ENCODE data around the gene PHF21B.
"Not testable (repeated sequence)": the region's sequence is repeated elsewhere in the genome, so short reads cannot be mapped to it uniquely, and the experiment has no call there.

PHF21B gene

GRCh38 chr22:45009606-45010531 lies at the start of gene PHF21B:
PHF21B (minus strand) TSS chr22:45010005; CDS start chr22:45009549, 456 bp downstream.
- no peaks in the 10 kb centered on the region for H3K9me3 ChIP-seq (ENCODE audit: control insufficient read depth, insufficient read depth, low read length)
- peaks cover 7% of the 10 kb centered on the region for H3K36me3 ChIP-seq (ENCODE audit: control insufficient read depth, insufficient read depth, low read length)
- peaks cover 3% of the 10 kb centered on the region for H3K27me3 ChIP-seq (ENCODE audit: control insufficient read depth, insufficient read depth, low read length)
- H3K4me1 ChIP-seq (ENCODE audit: control insufficient read depth, insufficient read depth, low read length), result peaks cover 19% of the 10 kb centered on the region
- H3K4me3 ChIP-seq (ENCODE audit: low read depth, low read length), result peak within 1 kb of the TSS; percentile 78
- H3K9ac ChIP-seq (ENCODE audit: low read depth, low read length), result peak within 1 kb of the TSS; percentile 88

GRCh38 chr22:45059296-45059695 lies 49.5 kb upstream of the PHF21B start:
- H3K9ac ChIP-seq (ENCODE audit: low read depth, low read length), result no peak overlapping the region
- H3K9me3 ChIP-seq (ENCODE audit: control insufficient read depth, insufficient read depth, low read length), result no peaks in the 10 kb centered on the region
- H3K36me3 ChIP-seq (ENCODE audit: control insufficient read depth, insufficient read depth, low read length), result no peaks in the 10 kb centered on the region
- no peaks in the 10 kb centered on the region for H3K27me3 ChIP-seq (ENCODE audit: control insufficient read depth, insufficient read depth, low read length)
- H3K4me3 ChIP-seq (ENCODE audit: low read depth, low read length), result no peak overlapping the region
- no peaks in the 10 kb centered on the region for H3K4me1 ChIP-seq (ENCODE audit: control insufficient read depth, insufficient read depth, low read length)

GRCh38 chr22:45058622-45058912 lies 48.8 kb upstream of the PHF21B start:
- Histone ChIP-seq H3K27me3 (ENCODE audit: control insufficient read depth, insufficient read depth, low read length) (no peaks in the 10 kb centered on the region), H3K4me3 (ENCODE audit: low read depth, low read length) (no peak overlapping the region), H3K9me3 (ENCODE audit: control insufficient read depth, insufficient read depth, low read length) (no peaks in the 10 kb centered on the region), H3K4me1 (ENCODE audit: control insufficient read depth, insufficient read depth, low read length) (peaks cover 4% of the 10 kb centered on the region), H3K9ac (ENCODE audit: low read depth, low read length) (no peak overlapping the region), H3K36me3 (ENCODE audit: control insufficient read depth, insufficient read depth, low read length) (no peaks in the 10 kb centered on the region)

GRCh38 chr22:45055936-45056335 lies 46.1 kb upstream of the PHF21B start:
- H3K36me3 ChIP-seq (ENCODE audit: control insufficient read depth, insufficient read depth, low read length), result no peaks in the 10 kb centered on the region
- no peak overlapping the region for H3K9ac ChIP-seq (ENCODE audit: low read depth, low read length)
- H3K4me1 ChIP-seq (ENCODE audit: control insufficient read depth, insufficient read depth, low read length), result peaks cover 18% of the 10 kb centered on the region
- no peaks in the 10 kb centered on the region for H3K27me3 ChIP-seq (ENCODE audit: control insufficient read depth, insufficient read depth, low read length)
- no peaks in the 10 kb centered on the region for H3K9me3 ChIP-seq (ENCODE audit: control insufficient read depth, insufficient read depth, low read length)
- H3K4me3 ChIP-seq (ENCODE audit: low read depth, low read length), result no peak overlapping the region

- H3K27me3 ChIP-seq (ENCODE audit: control insufficient read depth, insufficient read depth, low read length), result peaks cover 2% of the 10 kb centered on the region
These were observed 43.8 kb upstream of the PHF21B start for GRCh38 chr22:45053571-45053970.

GRCh38 chr22:45053094-45053493 lies 43.3 kb upstream of the PHF21B start:
- Histone ChIP-seq H3K9ac (ENCODE audit: low read depth, low read length) (no peak overlapping the region), H3K27me3 (ENCODE audit: control insufficient read depth, insufficient read depth, low read length) (peaks cover 2% of the 10 kb centered on the region), H3K9me3 (ENCODE audit: control insufficient read depth, insufficient read depth, low read length) (no peaks in the 10 kb centered on the region), H3K4me1 (ENCODE audit: control insufficient read depth, insufficient read depth, low read length) (peaks cover 18% of the 10 kb centered on the region), H3K4me3 (ENCODE audit: low read depth, low read length) (no peak overlapping the region), H3K36me3 (ENCODE audit: control insufficient read depth, insufficient read depth, low read length) (no peaks in the 10 kb centered on the region)

More at GRCh38 chr22:45053571-45053970, 43.8 kb upstream of the PHF21B start:
- Histone ChIP-seq H3K4me3 (ENCODE audit: low read depth, low read length) (no peak overlapping the region), H3K36me3 (ENCODE audit: control insufficient read depth, insufficient read depth, low read length) (no peaks in the 10 kb centered on the region), H3K9me3 (ENCODE audit: control insufficient read depth, insufficient read depth, low read length) (no peaks in the 10 kb centered on the region), H3K4me1 (ENCODE audit: control insufficient read depth, insufficient read depth, low read length) (peaks cover 18% of the 10 kb centered on the region), H3K9ac (ENCODE audit: low read depth, low read length) (no peak overlapping the region)

- H3K36me3 ChIP-seq (ENCODE audit: control insufficient read depth, insufficient read depth, low read length); H3K4me3 ChIP-seq (ENCODE audit: low read depth, low read length); H3K9me3 ChIP-seq (ENCODE audit: control insufficient read depth, insufficient read depth, low read length); H3K27me3 ChIP-seq (ENCODE audit: control insufficient read depth, insufficient read depth, low read length); H3K9ac ChIP-seq (ENCODE audit: low read depth, low read length): not testable (repeated sequence)
- peaks cover 18% of the 10 kb centered on the region for H3K4me1 ChIP-seq (ENCODE audit: control insufficient read depth, insufficient read depth, low read length)
These were observed 42.9 kb upstream of the PHF21B start for GRCh38 chr22:45052665-45053064.

- no peak overlapping the region for H3K4me3 ChIP-seq (ENCODE audit: low read depth, low read length)
- H3K4me1 ChIP-seq (ENCODE audit: control insufficient read depth, insufficient read depth, low read length), result peaks cover 18% of the 10 kb centered on the region
- no peaks in the 10 kb centered on the region for H3K9me3 ChIP-seq (ENCODE audit: control insufficient read depth, insufficient read depth, low read length)
- no peaks in the 10 kb centered on the region for H3K36me3 ChIP-seq (ENCODE audit: control insufficient read depth, insufficient read depth, low read length)
- no peak overlapping the region for H3K9ac ChIP-seq (ENCODE audit: low read depth, low read length)
- H3K27me3 ChIP-seq (ENCODE audit: control insufficient read depth, insufficient read depth, low read length), result peaks cover 2% of the 10 kb centered on the region
These were observed 42.1 kb upstream of the PHF21B start for GRCh38 chr22:45051946-45052345.

GRCh38 chr22:45051419-45051818 lies 41.6 kb upstream of the PHF21B start:
- H3K9ac ChIP-seq (ENCODE audit: low read depth, low read length), result no peak overlapping the region
- H3K36me3 ChIP-seq (ENCODE audit: control insufficient read depth, insufficient read depth, low read length), result no peaks in the 10 kb centered on the region
- H3K9me3 ChIP-seq (ENCODE audit: control insufficient read depth, insufficient read depth, low read length), result no peaks in the 10 kb centered on the region
- no peak overlapping the region for H3K4me3 ChIP-seq (ENCODE audit: low read depth, low read length)
- H3K4me1 ChIP-seq (ENCODE audit: control insufficient read depth, insufficient read depth, low read length), result peaks cover 18% of the 10 kb centered on the region
- H3K27me3 ChIP-seq (ENCODE audit: control insufficient read depth, insufficient read depth, low read length), result peaks cover 2% of the 10 kb centered on the region

- no peaks in the 10 kb centered on the region for H3K9me3 ChIP-seq (ENCODE audit: control insufficient read depth, insufficient read depth, low read length)
- peaks cover 2% of the 10 kb centered on the region for H3K27me3 ChIP-seq (ENCODE audit: control insufficient read depth, insufficient read depth, low read length)
- H3K9ac ChIP-seq (ENCODE audit: low read depth, low read length), result no peak overlapping the region
- H3K4me1 ChIP-seq (ENCODE audit: control insufficient read depth, insufficient read depth, low read length), result peaks cover 5% of the 10 kb centered on the region
- no peak overlapping the region for H3K4me3 ChIP-seq (ENCODE audit: low read depth, low read length)
- no peaks in the 10 kb centered on the region for H3K36me3 ChIP-seq (ENCODE audit: control insufficient read depth, insufficient read depth, low read length)
These were observed 37.5 kb upstream of the PHF21B start for GRCh38 chr22:45047260-45047659.

- H3K4me1 ChIP-seq (ENCODE audit: control insufficient read depth, insufficient read depth, low read length), result no peaks in the 10 kb centered on the region
- no peaks in the 10 kb centered on the region for H3K9me3 ChIP-seq (ENCODE audit: control insufficient read depth, insufficient read depth, low read length)
- H3K9ac ChIP-seq (ENCODE audit: low read depth, low read length), result no peak overlapping the region
- H3K27me3 ChIP-seq (ENCODE audit: control insufficient read depth, insufficient read depth, low read length), result peaks cover 2% of the 10 kb centered on the region
- H3K36me3 ChIP-seq (ENCODE audit: control insufficient read depth, insufficient read depth, low read length), result no peaks in the 10 kb centered on the region
- H3K4me3 ChIP-seq (ENCODE audit: low read depth, low read length), result no peak overlapping the region
These were observed 35.4 kb upstream of the PHF21B start for GRCh38 chr22:45045208-45045607.

GRCh38 chr22:45042263-45042662 lies 32.5 kb upstream of the PHF21B start:
- no peak overlapping the region for H3K9ac ChIP-seq (ENCODE audit: low read depth, low read length)
- no peaks in the 10 kb centered on the region for H3K4me1 ChIP-seq (ENCODE audit: control insufficient read depth, insufficient read depth, low read length)
- no peaks in the 10 kb centered on the region for H3K36me3 ChIP-seq (ENCODE audit: control insufficient read depth, insufficient read depth, low read length)
- H3K4me3 ChIP-seq (ENCODE audit: low read depth, low read length), result no peak overlapping the region
- H3K27me3 ChIP-seq (ENCODE audit: control insufficient read depth, insufficient read depth, low read length), result no peaks in the 10 kb centered on the region
- no peaks in the 10 kb centered on the region for H3K9me3 ChIP-seq (ENCODE audit: control insufficient read depth, insufficient read depth, low read length)
